Activated naive CD8-positive, alpha-beta T cell treated with anti-CD3 and anti-CD28 coated beads, Interleukin-2, amount 10 ng/mL, durations not matched to agents 7 days and 5 days (primary cell): ENCODE measurements around the gene AHSG. TPM values are rescaled to one million over a fixed set of nuclear protein-coding genes. Genes with fewer than 3 reads are reported as not detected.

ENCODE experiments used
- ATAC-seq: fragments of 150-1000 bp; cut with Tn5 transposase; one replicate; pipeline ENCODE4 v1.10.0; 2021; ENCODE audit warnings: low read depth, moderate library complexity
- POLR2A ChIA-PET: fragments of 350-600 bp; sonication (Branson Sonifier 250); formaldehyde crosslinking; loops from one replicate; lab custom pipeline; 2021; ENCODE audit warnings: antibody characterized with exemption; lab: Charles Lee
- DNase-seq: peaks from one replicate; pipeline ENCODE4 v3.0.0; 2021
- H3K27ac Mint-ChIP-seq: one replicate; pipeline ENCODE4 v1.8.0; 2022; ENCODE audit warnings: mild to moderate bottlenecking, mixed read lengths
- H3K27me3 Mint-ChIP-seq: one replicate; pipeline ENCODE4 v1.8.0; 2022; ENCODE audit warnings: mild to moderate bottlenecking, moderate library complexity, mixed read lengths
- H3K36me3 Mint-ChIP-seq: one replicate; pipeline ENCODE4 v1.8.0; 2021; ENCODE audit warnings: mild to moderate bottlenecking, mixed read lengths
- H3K4me1 Mint-ChIP-seq: one replicate; pipeline ENCODE4 v1.8.0; 2021; ENCODE audit warnings: mixed read lengths
- H3K4me3 Mint-ChIP-seq: one replicate; pipeline ENCODE4 v1.8.0; 2022; ENCODE audit warnings: mild to moderate bottlenecking, moderate library complexity, mixed read lengths
- H3K9me3 Mint-ChIP-seq: one replicate; pipeline ENCODE4 v1.8.0; 2021; ENCODE audit warnings: mixed read lengths
- total RNA-seq, 2 experiments: library from RNA; stranded (reverse); gene quantifications; one replicate each; pipeline ENCODE4 v1.2.3, GENCODE V29; 2021

The AHSG gene
- total RNA-seq, 2 experiments from 2014 or later: not detected

- H3K9me3 Mint-ChIP-seq: no peaks in the 10 kb centered on the region
- H3K4me1 Mint-ChIP-seq: peaks cover 1% of the 10 kb centered on the region
- no peak for DNase-seq
- peaks cover 2% of the 10 kb centered on the region for H3K27me3 Mint-ChIP-seq
- H3K4me3 Mint-ChIP-seq: no peak overlapping the region
- POLR2A ChIA-PET: interaction anchor here (0.7 kb wide), 1 partner anchor 32 kb away, joined by 5 read pairs; no protein-coding TSS in a partner anchor
- H3K27ac Mint-ChIP-seq: no peak overlapping the region
- ATAC-seq: no peak
- no peaks in the 10 kb centered on the region for H3K36me3 Mint-ChIP-seq
These were observed 14.6 kb upstream of the AHSG start for GRCh38 chr3:186598108-186598784.

- H3K4me1 Mint-ChIP-seq: peaks cover 1% of the 10 kb centered on the region
- no peak overlapping the region for H3K4me3 Mint-ChIP-seq
- no peaks in the 10 kb centered on the region for H3K9me3 Mint-ChIP-seq
- no peak overlapping the region for H3K27ac Mint-ChIP-seq
- no peak for DNase-seq
- H3K36me3 Mint-ChIP-seq: no peaks in the 10 kb centered on the region
- POLR2A ChIA-PET: no interaction called here
- peaks cover 2% of the 10 kb centered on the region for H3K27me3 Mint-ChIP-seq
- no peak for ATAC-seq
These were observed 14.1 kb upstream of the AHSG start for GRCh38 chr3:186598794-186599141.

GRCh38 chr3:186599142-186599784 is 13.6 kb upstream of the AHSG start:
- Mint-ChIP-seq H3K27ac (no peak overlapping the region), H3K4me1 (peaks cover 1% of the 10 kb centered on the region), H3K9me3 (no peaks in the 10 kb centered on the region), H3K36me3 (no peaks in the 10 kb centered on the region), H3K4me3 (no peak overlapping the region), H3K27me3 (peaks cover 2% of the 10 kb centered on the region)
- no peak for ATAC-seq
- no peak for DNase-seq
- POLR2A ChIA-PET: no interaction called here

GRCh38 chr3:186599785-186600166 is 13.1 kb upstream of the AHSG start:
- H3K27me3 Mint-ChIP-seq: peaks cover 2% of the 10 kb centered on the region

GRCh38 chr3:186600896-186601295 is 12.0 kb upstream of the AHSG start:
- DNase-seq: no peak
- H3K9me3 Mint-ChIP-seq: no peaks in the 10 kb centered on the region
- H3K27ac Mint-ChIP-seq: no peak overlapping the region
- H3K4me1 Mint-ChIP-seq: peaks cover 1% of the 10 kb centered on the region
- no peak overlapping the region for H3K4me3 Mint-ChIP-seq
- no peak for ATAC-seq
- H3K27me3 Mint-ChIP-seq: peaks cover 7% of the 10 kb centered on the region
- no peaks in the 10 kb centered on the region for H3K36me3 Mint-ChIP-seq
- POLR2A ChIA-PET: no interaction called here

More at GRCh38 chr3:186599785-186600166, 13.1 kb upstream of the AHSG start:
- ATAC-seq (no peak), DNase-seq (no peak)
- Mint-ChIP-seq H3K36me3 (no peaks in the 10 kb centered on the region), H3K9me3 (no peaks in the 10 kb centered on the region), H3K4me3 (no peak overlapping the region), H3K27ac (no peak overlapping the region), H3K4me1 (peaks cover 1% of the 10 kb centered on the region)
- POLR2A ChIA-PET: no interaction called here

GRCh38 chr3:186603159-186603558 is 9.7 kb upstream of the AHSG start:
- Mint-ChIP-seq H3K4me3 (no peak overlapping the region), H3K9me3 (no peaks in the 10 kb centered on the region), H3K36me3 (no peaks in the 10 kb centered on the region), H3K27me3 (peaks cover 7% of the 10 kb centered on the region), H3K27ac (no peak overlapping the region), H3K4me1 (peaks cover 1% of the 10 kb centered on the region)
- ATAC-seq: no peak
- POLR2A ChIA-PET: no interaction called here
- no peak for DNase-seq

- POLR2A ChIA-PET: no interaction called here
- DNase-seq (no peak), ATAC-seq (no peak)
- H3K4me3 Mint-ChIP-seq: no peak overlapping the region
- H3K4me1 Mint-ChIP-seq: peaks cover 1% of the 10 kb centered on the region
- H3K36me3 Mint-ChIP-seq: no peaks in the 10 kb centered on the region
- H3K27ac Mint-ChIP-seq: no peak overlapping the region
- H3K27me3 Mint-ChIP-seq: peaks cover 12% of the 10 kb centered on the region
- no peaks in the 10 kb centered on the region for H3K9me3 Mint-ChIP-seq
These were observed 7.8 kb upstream of the AHSG start for GRCh38 chr3:186605078-186605477.

GRCh38 chr3:186605561-186606545 is 7.0 kb upstream of the AHSG start:
- H3K4me3 Mint-ChIP-seq: no peak overlapping the region
- no peak overlapping the region for H3K27ac Mint-ChIP-seq
- no peaks in the 10 kb centered on the region for H3K9me3 Mint-ChIP-seq
- H3K27me3 Mint-ChIP-seq: peaks cover 15% of the 10 kb centered on the region
- DNase-seq: no peak
- H3K36me3 Mint-ChIP-seq: no peaks in the 10 kb centered on the region
- peaks cover 1% of the 10 kb centered on the region for H3K4me1 Mint-ChIP-seq
- POLR2A ChIA-PET: no interaction called here
- ATAC-seq: no peak

GRCh38 chr3:186608624-186609215 is 4.1 kb upstream of the AHSG start:
- H3K36me3 Mint-ChIP-seq: no peaks in the 10 kb centered on the region
- no peak for DNase-seq
- POLR2A ChIA-PET: no interaction called here
- no peak overlapping the region for H3K27ac Mint-ChIP-seq
- H3K27me3 Mint-ChIP-seq: peaks cover 17% of the 10 kb centered on the region
- H3K9me3 Mint-ChIP-seq: no peaks in the 10 kb centered on the region
- no peak overlapping the region for H3K4me3 Mint-ChIP-seq
- no peaks in the 10 kb centered on the region for H3K4me1 Mint-ChIP-seq
- no peak for ATAC-seq

- no peak overlapping the region for H3K4me3 Mint-ChIP-seq
- H3K27ac Mint-ChIP-seq: no peak overlapping the region
- no peaks in the 10 kb centered on the region for H3K9me3 Mint-ChIP-seq
- POLR2A ChIA-PET: no interaction called here
- DNase-seq (no peak), ATAC-seq (no peak)
- H3K4me1 Mint-ChIP-seq: peaks cover 4% of the 10 kb centered on the region
- no peaks in the 10 kb centered on the region for H3K36me3 Mint-ChIP-seq
- peaks cover 18% of the 10 kb centered on the region for H3K27me3 Mint-ChIP-seq
These were observed 3.5 kb upstream of the AHSG start for GRCh38 chr3:186609247-186609868.

GRCh38 chr3:186612065-186612464 is 795 bp upstream of the AHSG start:
- no peak overlapping the region for H3K4me3 Mint-ChIP-seq
- H3K27me3 Mint-ChIP-seq: peaks cover 18% of the 10 kb centered on the region
- no peak for DNase-seq
- H3K36me3 Mint-ChIP-seq: no peaks in the 10 kb centered on the region
- H3K4me1 Mint-ChIP-seq: peaks cover 14% of the 10 kb centered on the region
- no peak overlapping the region for H3K27ac Mint-ChIP-seq
- no peaks in the 10 kb centered on the region for H3K9me3 Mint-ChIP-seq
- no peak for ATAC-seq
- POLR2A ChIA-PET: interaction anchor here (1.2 kb wide), 1 partner anchor 172 kb away, joined by 6 read pairs; the partner anchor contains the start of gene EIF4A2

GRCh38 chr3:186613637-186614265 is 891 bp downstream of the AHSG start:
- POLR2A ChIA-PET: interaction anchor here (6.3 kb wide), 1 partner anchor 170 kb away, joined by 36 read pairs; the partner anchor contains the start of gene EIF4A2
- Mint-ChIP-seq H3K36me3 (no peaks in the 10 kb centered on the region), H3K27me3 (peaks cover 30% of the 10 kb centered on the region), H3K4me1 (peaks cover 18% of the 10 kb centered on the region), H3K4me3 (no peak overlapping the region), H3K9me3 (no peaks in the 10 kb centered on the region), H3K27ac (no peak overlapping the region)
- ATAC-seq: no peak
- DNase-seq: no peak
